GM18519 (cell line): ENCODE results near the gene SAMD4A.

Experiments used
- ATAC-seq: cut with Tn5 transposase; IDR thresholded peaks from one replicate; pipeline ENCODE4 v1.9.1; 2021; ENCODE audit warnings: mild to moderate bottlenecking, moderate library complexity; ENCODE audit not compliant: unreplicated experiment, low FRiP score

SAMD4A gene

GRCh38 chr14:54840336-54840735 lies 273.4 kb downstream of the SAMD4A start:
- no peak for ATAC-seq

- no peak for ATAC-seq
Measured at GRCh38 chr14:54840798-54841197, 273.9 kb downstream of the SAMD4A start.
